T-helper 1 cell treated with Interleukin-12 subunit alpha and Interleukin-12 subunit beta and Interleukin-4 antibody, amounts not matched to agents 30 μg/mL and 1 μg/mL, for 36 hours (primary cell): Measurements from ENCODE around the gene WFIKKN2.

Experiments used
- H3K27ac Mint-ChIP-seq: one replicate; pipeline ENCODE4 v1.8.0; 2021; ENCODE audit warnings: mild to moderate bottlenecking, mixed read lengths
- H3K27me3 Mint-ChIP-seq: one replicate; pipeline ENCODE4 v1.8.0; 2021; ENCODE audit warnings: low read depth, mixed read lengths
- H3K36me3 Mint-ChIP-seq: one replicate; pipeline ENCODE4 v1.8.0; 2021; ENCODE audit warnings: low read depth, mixed read lengths
- H3K4me1 Mint-ChIP-seq: one replicate; pipeline ENCODE4 v1.8.0; 2021; ENCODE audit warnings: low read depth, mixed read lengths
- H3K4me3 Mint-ChIP-seq: one replicate; pipeline ENCODE4 v1.8.0; 2021; ENCODE audit warnings: mild to moderate bottlenecking, moderate library complexity, mixed read lengths
- H3K9me3 Mint-ChIP-seq: one replicate; pipeline ENCODE4 v1.8.0; 2021; ENCODE audit warnings: mixed read lengths

Gene WFIKKN2

GRCh38 chr17:50834429-50835300 is 721 bp upstream of the WFIKKN2 start:
- H3K9me3 Mint-ChIP-seq = no peaks in the 10 kb centered on the region
- H3K36me3 Mint-ChIP-seq = no peaks in the 10 kb centered on the region
- no peak overlapping the region for H3K4me3 Mint-ChIP-seq
- H3K27me3 Mint-ChIP-seq = peaks cover 11% of the 10 kb centered on the region
- H3K4me1 Mint-ChIP-seq = no peaks in the 10 kb centered on the region
- H3K27ac Mint-ChIP-seq = no peak overlapping the region

- H3K27ac Mint-ChIP-seq = no peak overlapping the region
- H3K27me3 Mint-ChIP-seq = peaks cover 11% of the 10 kb centered on the region
- no peaks in the 10 kb centered on the region for H3K36me3 Mint-ChIP-seq
- peaks cover 2% of the 10 kb centered on the region for H3K4me1 Mint-ChIP-seq
- no peaks in the 10 kb centered on the region for H3K9me3 Mint-ChIP-seq
- no peak overlapping the region for H3K4me3 Mint-ChIP-seq
Observed at GRCh38 chr17:50836826-50837225, 1.4 kb downstream of the WFIKKN2 start.

DNA sequence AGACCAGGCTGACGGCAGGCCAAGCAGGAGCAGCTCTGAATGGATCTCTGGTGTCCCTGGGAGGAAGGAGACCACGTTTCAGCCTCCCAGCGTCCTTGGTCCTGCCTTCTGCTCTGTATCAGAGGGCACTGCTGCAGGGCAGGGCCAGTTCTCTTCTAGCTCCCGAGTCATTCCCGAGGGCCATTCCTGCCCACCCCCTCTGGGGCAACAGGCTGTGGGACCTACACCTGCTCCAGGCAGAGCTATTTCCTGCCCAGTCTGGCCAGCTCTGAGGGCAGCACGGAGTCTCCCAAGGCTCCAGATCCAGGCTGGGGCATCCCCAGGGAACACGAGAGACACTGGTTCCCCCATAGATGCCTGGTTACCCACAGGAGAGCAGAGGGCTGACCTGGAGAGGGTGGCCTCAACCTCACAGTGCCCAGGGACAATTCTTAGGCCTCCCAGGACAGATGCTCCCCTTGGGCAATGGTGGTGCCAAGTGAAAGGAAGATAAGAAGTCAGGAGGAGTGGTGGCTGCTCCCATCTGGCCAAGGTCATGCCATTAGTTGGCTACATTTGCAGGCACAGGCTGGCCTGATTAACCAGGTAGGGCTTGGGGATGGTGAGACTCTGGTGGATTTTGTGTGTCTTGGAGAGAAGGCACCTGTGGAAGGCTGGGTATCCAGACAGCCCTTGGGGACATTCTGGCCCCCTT is 2.0 kb downstream of the WFIKKN2 start:
- H3K9me3 Mint-ChIP-seq = no peaks in the 10 kb centered on the region
- peaks cover 11% of the 10 kb centered on the region for H3K27me3 Mint-ChIP-seq
- no peak overlapping the region for H3K27ac Mint-ChIP-seq

GRCh38 chr17:50837980-50838954 is 2.9 kb downstream of the WFIKKN2 start:
- H3K4me3 Mint-ChIP-seq = no peak overlapping the region
- H3K27ac Mint-ChIP-seq = no peak overlapping the region
- H3K4me1 Mint-ChIP-seq = peaks cover 2% of the 10 kb centered on the region
- H3K36me3 Mint-ChIP-seq = no peaks in the 10 kb centered on the region
- H3K9me3 Mint-ChIP-seq = no peaks in the 10 kb centered on the region
- peaks cover 11% of the 10 kb centered on the region for H3K27me3 Mint-ChIP-seq

More for the DNA sequence above, 2.0 kb downstream of the WFIKKN2 start:
- H3K36me3 Mint-ChIP-seq = no peaks in the 10 kb centered on the region
- H3K4me1 Mint-ChIP-seq = peaks cover 2% of the 10 kb centered on the region
- H3K4me3 Mint-ChIP-seq = no peak overlapping the region

- Mint-ChIP-seq H3K36me3 (no peaks in the 10 kb centered on the region), H3K27me3 (peaks cover 6% of the 10 kb centered on the region), H3K27ac (no peak overlapping the region), H3K9me3 (no peaks in the 10 kb centered on the region), H3K4me3 (no peak overlapping the region), H3K4me1 (peaks cover 2% of the 10 kb centered on the region)
Observed at GRCh38 chr17:50839591-50840310, 4.4 kb downstream of the WFIKKN2 start.

- Mint-ChIP-seq H3K36me3 (no peaks in the 10 kb centered on the region), H3K9me3 (no peaks in the 10 kb centered on the region), H3K4me3 (no peak overlapping the region), H3K27ac (no peak overlapping the region), H3K27me3 (peaks cover 2% of the 10 kb centered on the region), H3K4me1 (peaks cover 2% of the 10 kb centered on the region)
Observed at GRCh38 chr17:50840311-50840851, 5.0 kb downstream of the WFIKKN2 start.

DNA sequence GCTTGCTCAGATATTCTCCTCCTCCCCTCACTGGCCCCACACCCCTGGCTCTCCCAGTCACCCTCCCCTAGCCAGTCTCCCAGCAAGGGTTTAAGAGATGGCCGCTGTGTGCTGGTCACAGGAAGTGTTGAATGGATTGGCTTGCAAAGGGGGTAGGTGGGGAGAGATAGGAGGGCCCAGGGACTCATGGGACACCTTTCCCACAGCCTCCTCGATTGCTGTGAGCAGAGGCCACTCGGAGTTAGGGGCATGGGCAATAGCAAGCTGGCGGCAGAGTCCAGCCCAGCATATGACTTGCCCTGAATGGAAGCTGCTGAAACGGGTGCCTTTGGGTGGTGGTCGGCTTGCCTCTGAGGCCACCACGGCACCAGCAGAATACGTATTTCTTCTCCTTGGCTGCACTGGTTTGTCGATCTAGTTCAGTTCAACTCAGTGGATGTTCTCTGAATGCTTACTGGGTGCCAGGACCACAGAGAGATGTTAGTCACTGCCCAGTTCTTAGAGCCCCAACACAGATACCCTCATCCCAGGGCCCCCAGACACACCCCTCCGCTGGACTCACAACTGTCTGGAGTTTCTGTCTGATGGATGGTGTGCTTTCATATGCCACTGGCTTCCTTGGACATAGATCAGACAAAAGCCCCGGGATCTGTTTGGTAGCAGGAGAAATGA is 6.0 kb downstream of the WFIKKN2 start:
- no peak overlapping the region for H3K27ac Mint-ChIP-seq
- no peak overlapping the region for H3K4me3 Mint-ChIP-seq
- H3K4me1 Mint-ChIP-seq = peaks cover 2% of the 10 kb centered on the region
- no peaks in the 10 kb centered on the region for H3K36me3 Mint-ChIP-seq
- no peaks in the 10 kb centered on the region for H3K27me3 Mint-ChIP-seq
- H3K9me3 Mint-ChIP-seq = no peaks in the 10 kb centered on the region

DNA sequence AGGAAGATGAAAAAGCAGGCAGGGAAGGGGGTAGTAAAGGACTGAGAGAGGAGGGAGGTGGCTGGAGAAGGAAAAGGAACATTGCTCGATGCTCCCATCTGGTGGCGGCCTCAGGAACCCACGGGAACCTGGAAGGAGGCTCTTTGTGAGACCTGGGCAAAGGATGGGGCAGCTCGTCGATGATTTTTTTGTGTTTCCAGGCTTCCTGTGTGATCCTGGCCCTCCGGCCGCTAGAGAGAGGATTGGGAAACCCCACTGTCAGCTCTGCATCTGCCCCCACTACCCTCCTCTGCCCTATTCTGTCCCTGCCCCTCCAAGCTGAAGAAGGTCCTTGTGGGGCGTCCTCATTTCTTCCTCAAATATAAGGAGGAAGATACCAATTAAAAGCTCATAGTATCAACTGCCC is 6.6 kb downstream of the WFIKKN2 start:
- no peaks in the 10 kb centered on the region for H3K9me3 Mint-ChIP-seq
- no peaks in the 10 kb centered on the region for H3K36me3 Mint-ChIP-seq
- H3K4me3 Mint-ChIP-seq = no peak overlapping the region
- H3K27me3 Mint-ChIP-seq = no peaks in the 10 kb centered on the region
- H3K27ac Mint-ChIP-seq = no peak overlapping the region
- peaks cover 2% of the 10 kb centered on the region for H3K4me1 Mint-ChIP-seq

DNA sequence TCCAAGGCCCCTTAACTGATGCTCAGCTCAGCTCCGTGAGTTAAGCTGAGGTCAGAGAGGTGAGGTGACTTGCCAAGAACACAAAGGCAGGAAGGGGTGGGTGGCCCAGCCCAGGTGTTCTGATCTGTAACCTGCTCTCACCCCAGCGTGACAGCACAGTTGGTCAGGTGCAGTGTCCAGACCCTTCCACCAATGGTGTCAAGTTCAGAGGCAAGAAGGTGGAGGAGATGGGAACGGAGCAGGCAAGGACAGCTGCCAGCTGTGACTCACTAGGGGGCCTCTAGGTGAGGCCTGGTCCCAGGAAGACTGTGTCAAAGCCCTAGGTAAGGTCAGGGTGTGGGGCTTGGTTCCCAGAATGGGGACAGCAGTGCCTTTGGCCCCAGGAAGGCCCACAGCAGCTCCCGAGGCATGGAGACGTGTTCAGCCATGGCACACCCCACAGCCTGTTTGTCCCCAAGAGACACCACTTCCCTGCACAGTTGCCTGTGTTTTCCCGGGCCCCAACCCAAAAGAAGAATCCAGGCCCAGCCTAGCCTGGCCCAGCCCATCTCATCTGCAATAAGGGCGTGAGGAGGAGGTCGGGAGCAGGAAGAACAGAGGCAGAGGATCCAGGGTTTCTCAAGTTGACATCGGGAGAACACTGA is 7.2 kb downstream of the WFIKKN2 start:
- H3K36me3 Mint-ChIP-seq = no peaks in the 10 kb centered on the region
- H3K4me3 Mint-ChIP-seq = no peak overlapping the region
- peaks cover 2% of the 10 kb centered on the region for H3K4me1 Mint-ChIP-seq
- H3K9me3 Mint-ChIP-seq = no peaks in the 10 kb centered on the region
- no peaks in the 10 kb centered on the region for H3K27me3 Mint-ChIP-seq
- H3K27ac Mint-ChIP-seq = no peak overlapping the region

- Mint-ChIP-seq H3K27ac (no peak overlapping the region), H3K4me3 (no peak overlapping the region), H3K36me3 (no peaks in the 10 kb centered on the region), H3K9me3 (no peaks in the 10 kb centered on the region), H3K27me3 (no peaks in the 10 kb centered on the region), H3K4me1 (peaks cover 2% of the 10 kb centered on the region)
Observed at GRCh38 chr17:50843150-50843905, 7.9 kb downstream of the WFIKKN2 start.

- H3K27me3 Mint-ChIP-seq = no peaks in the 10 kb centered on the region
- peaks cover 2% of the 10 kb centered on the region for H3K4me1 Mint-ChIP-seq
- no peak overlapping the region for H3K4me3 Mint-ChIP-seq
- no peak overlapping the region for H3K27ac Mint-ChIP-seq
- no peaks in the 10 kb centered on the region for H3K36me3 Mint-ChIP-seq
- H3K9me3 Mint-ChIP-seq = no peaks in the 10 kb centered on the region
Observed at GRCh38 chr17:50844117-50844700, 8.8 kb downstream of the WFIKKN2 start.
